HCT116 (cell line): ENCODE results near the gene HINT2. TPM values are rescaled to one million over a fixed set of nuclear protein-coding genes. Genes with fewer than 3 reads are reported as not detected.

Experiments used
- ATAC-seq: fragments of 200-7000 bp; cut with Tn5 transposase; 2 replicates; pipeline ENCODE4 v1.9.1; 2020; ENCODE audit warnings: mild to moderate bottlenecking, moderate library complexity
- BruUV-seq: library from RNA; stranded (reverse); fragments of 400-500 nt; replicated peaks from 2 replicates; lab custom pipeline; 2021; lab: Mats Ljungman, UMichigan
- CTCF ChIA-PET: fragments of 300-600 bp; sonication (Branson Sonifier 250); formaldehyde crosslinking; loops from one replicate; lab custom pipeline; 2021; ENCODE audit warnings: antibody characterized with exemption; lab: Charles Lee
- POLR2A ChIA-PET: fragments of 300-600, 350-600 bp; sonication (Branson Sonifier 250); formaldehyde crosslinking; loops from one replicate; lab custom pipeline; 2021; ENCODE audit warnings: antibody characterized with exemption; lab: Charles Lee
- RAD21 ChIA-PET, 2 experiments: fragments of 300-600 bp; sonication (Branson Sonifier 250); formaldehyde crosslinking; loops; one replicate each; lab custom pipeline; 2023; ENCODE audit warnings: low total read pairs in 2 of 2; ENCODE audit not compliant: uncharacterized antibody in 2 of 2, unreplicated experiment in 2 of 2, low non-redundant PET in 1 of 2; lab: Charles Lee
- DNase-seq: peaks from one replicate; pipeline ENCODE4 v3.0.0-alpha.2; 2010; ENCODE audit warnings: low read depth, low spot score
- H2AFZ ChIP-seq: fragments of 200-600 bp; shearing (Covaris generic), sonication (generic); 2 replicates; pipeline ENCODE4 v1.6.1; 2017; ENCODE audit warnings: low read depth, mixed run types, mixed read lengths, antibody characterized with exemption, low read length; ENCODE audit not compliant: poor library complexity, severe bottlenecking
- H3K27ac ChIP-seq: 2 replicates; pipeline ENCODE4 v1.5.1; 2012; ENCODE audit warnings: low read depth, low read length
- H3K27me3 ChIP-seq: fragments of 200-600 bp; sonication (generic); 2 replicates; pipeline ENCODE4 v1.6.1; 2016; ENCODE audit warnings: mixed run types, low read length, mixed read lengths; ENCODE audit not compliant: insufficient read depth
- H3K36me3 ChIP-seq, 2 experiments: fragments of 200-500 bp in 1 of 2; fragments of 200-600 bp in 1 of 2; sonication (Bioruptor generic) in 1 of 2; sonication (generic) in 1 of 2; 2 replicates each; pipeline versions ENCODE4 v1.5.1 to v1.6.1; 2014 to 2016; ENCODE audit warnings: low read length in 2 of 2, inconsistent platforms in 1 of 2, mixed read lengths in 1 of 2, mixed run types in 1 of 2; ENCODE audit not compliant: insufficient read depth in 2 of 2, control insufficient read depth in 1 of 2
- H3K4me1 ChIP-seq, 2 experiments: fragments of 200-600 bp in 1 of 2; sonication (generic) in 1 of 2; 2 replicates each; pipeline versions ENCODE4 v1.5.1 to v1.6.1; 2012 to 2017; ENCODE audit warnings: low read length in 2 of 2, inconsistent platforms in 1 of 2, mild to moderate bottlenecking in 1 of 2, mixed read lengths in 1 of 2, mixed run types in 1 of 2, moderate library complexity in 1 of 2; ENCODE audit not compliant: insufficient read depth in 2 of 2, control insufficient read depth in 1 of 2
- H3K4me2 ChIP-seq: fragments of 200-600 bp; sonication (generic); 2 replicates; pipeline ENCODE4 v1.6.1; 2017; ENCODE audit warnings: mixed run types, low read length, mixed read lengths
- H3K4me3 ChIP-seq, 2 experiments: fragments of 200-600 bp in 1 of 2; sonication (generic) in 1 of 2; replicated peaks in 1 of 2; 2 replicates each; pipeline ENCODE4 v1.5.1; 2011 to 2016; ENCODE audit warnings: low read length in 2 of 2, control low read depth in 1 of 2, low read depth in 1 of 2, mild to moderate bottlenecking in 1 of 2, mixed read lengths in 1 of 2, mixed run types in 1 of 2
- H3K79me2 ChIP-seq: fragments of 200-600 bp; sonication (generic); 2 replicates; pipeline ENCODE4 v1.6.1; 2017; ENCODE audit warnings: mild to moderate bottlenecking, mixed run types, low read length, moderate library complexity, mixed read lengths; ENCODE audit not compliant: insufficient read depth
- H3K9ac ChIP-seq: fragments of 200-600 bp; sonication (generic); 2 replicates; pipeline ENCODE4 v1.6.1; 2016; ENCODE audit warnings: low read length, mixed read lengths
- H3K9me2 ChIP-seq: fragments of 200-600 bp; sonication (generic), shearing (Covaris generic); 2 replicates; pipeline ENCODE4 v1.6.1; 2017; ENCODE audit warnings: mixed run types, mild to moderate bottlenecking, moderate library complexity; ENCODE audit not compliant: insufficient read depth
- H3K9me3 ChIP-seq, 2 experiments: fragments of 200-500 bp in 1 of 2; fragments of 200-600 bp in 1 of 2; sonication (Bioruptor generic) in 1 of 2; sonication (generic) in 1 of 2; 2 replicates each; pipeline ENCODE4 v1.6.1; 2014 to 2017; ENCODE audit warnings: low read length in 2 of 2, mixed read lengths in 2 of 2, inconsistent platforms in 1 of 2, low read depth in 1 of 2, mild to moderate bottlenecking in 1 of 2, mixed run types in 1 of 2, moderate library complexity in 1 of 2; ENCODE audit not compliant: control insufficient read depth in 1 of 2, insufficient read depth in 1 of 2
- H4K20me1 ChIP-seq: fragments of 200-600 bp; sonication (generic), shearing (Covaris generic); 2 replicates; pipeline ENCODE4 v1.6.1; 2017; ENCODE audit warnings: mixed run types, mild to moderate bottlenecking, moderate library complexity; ENCODE audit not compliant: insufficient read depth
- ATF3 ChIP-seq: IDR thresholded peaks from 2 replicates; pipeline ENCODE4 v1.6.1; 2012
- CBX3 ChIP-seq: IDR thresholded peaks from 2 replicates; pipeline ENCODE4 v1.6.1; 2012; ENCODE audit warnings: low read depth
- ELF1 ChIP-seq: IDR thresholded peaks from 2 replicates; pipeline ENCODE4 v1.6.1; 2012; ENCODE audit warnings: low read depth, borderline replicate concordance
- EZH2 ChIP-seq: fragments of 200-600 bp; sonication (generic); IDR thresholded peaks from 2 replicates; pipeline ENCODE4 v1.6.1; 2017; ENCODE audit warnings: antibody characterized with exemption, mixed run types
- FOSL1 ChIP-seq: IDR thresholded peaks from 2 replicates; pipeline ENCODE4 v1.6.1; 2012; ENCODE audit warnings: low read depth
- JUND ChIP-seq: IDR thresholded peaks from 2 replicates; pipeline ENCODE4 v1.6.1; 2012
- POLR2AphosphoS5 ChIP-seq: IDR thresholded peaks from 2 replicates; pipeline ENCODE4 v1.6.1; 2011; ENCODE audit warnings: mild to moderate bottlenecking, low read depth, low read length, moderate library complexity
- REST ChIP-seq: IDR thresholded peaks from 2 replicates; pipeline ENCODE4 v1.6.1; 2012; ENCODE audit warnings: low read depth
- SRF ChIP-seq: IDR thresholded peaks from 2 replicates; pipeline ENCODE4 v1.6.1; 2012; ENCODE audit warnings: low read depth
- TCF7L2 ChIP-seq: IDR thresholded peaks from 2 replicates; pipeline ENCODE4 v1.7.0; 2011; ENCODE audit warnings: borderline replicate concordance, inconsistent platforms; ENCODE audit not compliant: insufficient read depth, insufficient read length; ENCODE audit errors: extremely low read depth
- YY1 ChIP-seq: IDR thresholded peaks from 2 replicates; pipeline ENCODE4 v1.6.1; 2011; ENCODE audit warnings: low read length, low read depth, moderate library complexity, mild to moderate bottlenecking; ENCODE audit not compliant: insufficient replicate concordance; ENCODE audit errors: extremely low read depth
- ZNF274 ChIP-seq: fragments of 200-500 bp; sonication (Bioruptor generic); IDR thresholded peaks from 2 replicates; pipeline ENCODE4 v1.6.1; 2014; ENCODE audit warnings: mild to moderate bottlenecking, low read depth, low read length, inconsistent platforms
- intact Hi-C: fragments of 100-400 bp; cut with micrococcal nuclease; formaldehyde crosslinking; loops from 2 replicates; pipeline ENCODE4 v1.10.0; 2022
- total RNA-seq: library from RNA; stranded (reverse); gene quantifications from one replicate; pipeline ENCODE4 v1.2.1, GENCODE V29; 2021; ENCODE audit not compliant: unreplicated experiment
- TF ChIP-seq, protein P1 (sequence below): IDR thresholded peaks from 2 replicates; pipeline ENCODE4 v1.6.1; 2011; ENCODE audit warnings: mild to moderate bottlenecking, low read length, moderate library complexity; ENCODE audit not compliant: insufficient replicate concordance; ENCODE audit errors: extremely low read depth

HINT2 gene
- total RNA-seq, 1 experiment from 2014 or later = 49.0 TPM

GRCh38 chr9:35811381-35812024, 3.3 kb downstream of the HINT2 start:
- H3K4me3 ChIP-seq = no peak overlapping the region
- H3K36me3 ChIP-seq = peaks cover 0 to 3% of the 10 kb centered on the region in 2 experiments; a peak in 2 of 4 replicates
- BruUV-seq = no TSS peak
- H3K9me2 ChIP-seq = no peaks in the 10 kb centered on the region
- H3K79me2 ChIP-seq = no peaks in the 10 kb centered on the region
- no peaks in the 10 kb centered on the region for H3K9me3 ChIP-seq
- ATAC-seq (no peak), DNase-seq (no peak)
- no peaks in the 10 kb centered on the region for H4K20me1 ChIP-seq
- POLR2A ChIA-PET = no interaction called here
- CTCF ChIA-PET = interaction anchor here (1.1 to 1.2 kb wide), 2 partner anchors 15 to 115 kb away, joined by 3 read pairs; no protein-coding TSS in a partner anchor
- H3K4me1 ChIP-seq = peaks cover 7 to 17% of the 10 kb centered on the region in 2 experiments; a peak in 3 of 4 replicates
- RAD21 ChIA-PET = no interaction called here
- H3K27me3 ChIP-seq = no peaks in the 10 kb centered on the region
- TF ChIP-seq EZH2 = no peak
- TF ChIP-seq CBX3 = no peak
- TF ChIP-seq ZNF274 = no peak
- no peak overlapping the region for H3K9ac ChIP-seq
- no peak overlapping the region for H2AFZ ChIP-seq
- H3K4me2 ChIP-seq = peak overlapping the region; percentile 33
- no peak overlapping the region for H3K27ac ChIP-seq
- intact Hi-C loops = loop anchor here (2.0 kb wide), 1 partner anchor 61 kb away; no protein-coding TSS in a partner anchor

DNA sequence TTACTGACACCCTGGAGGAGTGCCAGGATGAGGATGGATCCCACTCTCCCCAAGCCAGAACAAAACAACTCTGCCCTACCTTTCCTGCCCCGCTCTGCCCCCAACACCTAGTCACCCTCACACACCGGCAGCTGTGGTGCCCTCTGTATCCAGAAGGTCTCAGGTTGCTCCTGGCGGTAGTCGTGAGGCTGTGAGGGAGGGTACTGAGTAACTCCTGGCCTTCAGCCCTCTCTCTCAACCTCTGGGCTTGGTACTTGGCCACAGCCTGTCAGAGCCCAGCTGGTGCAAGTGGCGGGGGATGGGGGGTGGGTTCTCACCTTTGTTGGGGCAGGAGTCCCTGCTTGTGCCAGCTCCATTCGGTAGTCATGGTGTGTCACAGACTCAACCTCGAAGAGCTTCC, 4.7 kb downstream of the HINT2 start:
- POLR2A ChIA-PET = no interaction called here
- CTCF ChIA-PET = no interaction called here
- Histone ChIP-seq H3K4me2 (no peak overlapping the region), H4K20me1 (no peaks in the 10 kb centered on the region), H3K4me3 (no peak overlapping the region), H3K36me3 (peaks cover 0 to 3% of the 10 kb centered on the region in 2 experiments; a peak in 2 of 4 replicates), H3K9me3 (no peaks in the 10 kb centered on the region), H3K27me3 (no peaks in the 10 kb centered on the region), H3K9ac (no peak overlapping the region), H3K27ac (no peak overlapping the region), H2AFZ (no peak overlapping the region), H3K79me2 (no peaks in the 10 kb centered on the region), H3K4me1 (peaks cover 7 to 14% of the 10 kb centered on the region in 2 experiments; a peak in 3 of 4 replicates), H3K9me2 (no peaks in the 10 kb centered on the region)
- RAD21 ChIA-PET = no interaction called here
- intact Hi-C loops = no loop called here
- no peak for ATAC-seq
- no peak for DNase-seq
- no TSS peak for BruUV-seq
- no peak for TF ChIP-seq ATF3
- TF ChIP-seq JUND = no peak
- no peak for TF ChIP-seq ELF1
- TF ChIP-seq, protein P1, sequence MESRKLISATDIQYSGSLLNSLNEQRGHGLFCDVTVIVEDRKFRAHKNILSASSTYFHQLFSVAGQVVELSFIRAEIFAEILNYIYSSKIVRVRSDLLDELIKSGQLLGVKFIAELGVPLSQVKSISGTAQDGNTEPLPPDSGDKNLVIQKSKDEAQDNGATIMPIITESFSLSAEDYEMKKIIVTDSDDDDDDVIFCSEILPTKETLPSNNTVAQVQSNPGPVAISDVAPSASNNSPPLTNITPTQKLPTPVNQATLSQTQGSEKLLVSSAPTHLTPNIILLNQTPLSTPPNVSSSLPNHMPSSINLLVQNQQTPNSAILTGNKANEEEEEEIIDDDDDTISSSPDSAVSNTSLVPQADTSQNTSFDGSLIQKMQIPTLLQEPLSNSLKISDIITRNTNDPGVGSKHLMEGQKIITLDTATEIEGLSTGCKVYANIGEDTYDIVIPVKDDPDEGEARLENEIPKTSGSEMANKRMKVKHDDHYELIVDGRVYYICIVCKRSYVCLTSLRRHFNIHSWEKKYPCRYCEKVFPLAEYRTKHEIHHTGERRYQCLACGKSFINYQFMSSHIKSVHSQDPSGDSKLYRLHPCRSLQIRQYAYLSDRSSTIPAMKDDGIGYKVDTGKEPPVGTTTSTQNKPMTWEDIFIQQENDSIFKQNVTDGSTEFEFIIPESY = no peak
- no peak for TF ChIP-seq SRF
- TF ChIP-seq CBX3 = no peak
- TF ChIP-seq TCF7L2 = no peak
- no peak for TF ChIP-seq YY1
- no peak for TF ChIP-seq FOSL1
- TF ChIP-seq REST = no peak
- no peak for TF ChIP-seq POLR2AphosphoS5
